GM12873 (cell line): ENCODE results near the gene MYRIP.

Source experiments
- CTCF ChIP-seq: IDR thresholded peaks from 2 replicates; pipeline ENCODE4 v1.5.1; 2012; ENCODE audit warnings: low read depth, mild to moderate bottlenecking, moderate library complexity, low read length, control low read depth; ENCODE audit not compliant: insufficient read depth; ENCODE audit errors: missing control alignments

MYRIP gene

GRCh38 chr3:39989746-39990145, 180.3 kb downstream of the MYRIP start:
- no peak for TF ChIP-seq CTCF

GRCh38 chr3:39990532-39990931, 181.1 kb downstream of the MYRIP start:
- TF ChIP-seq CTCF = peak; percentile 65

GRCh38 chr3:40008796-40009195, 199.4 kb downstream of the MYRIP start:
- TF ChIP-seq CTCF = no peak

- TF ChIP-seq CTCF = no peak
Observed at GRCh38 chr3:40009991-40010390, 200.6 kb downstream of the MYRIP start.

GRCh38 chr3:40012381-40012780, 203.0 kb downstream of the MYRIP start:
- TF ChIP-seq CTCF = no peak

- no peak for TF ChIP-seq CTCF
Observed at GRCh38 chr3:40016391-40016790, 207.0 kb downstream of the MYRIP start.

GRCh38 chr3:40018369-40018768, 209.0 kb downstream of the MYRIP start:
- no peak for TF ChIP-seq CTCF

GRCh38 chr3:40019376-40019775, 210.0 kb downstream of the MYRIP start:
- no peak for TF ChIP-seq CTCF
